Measurements from ENCODE around the gene PCDH9. TPM values are rescaled to one million over a fixed set of nuclear protein-coding genes. Genes with fewer than 3 reads are reported as not detected.

PCDH9 gene
- total and polyA plus RNA-seq, 10 of the 15 experiments (the other 5 are each of a cell fraction or from before 2014, with no cell fraction given), result 0.02 to 2.3 (median 0.05) TPM; not detected in 1

DNA sequence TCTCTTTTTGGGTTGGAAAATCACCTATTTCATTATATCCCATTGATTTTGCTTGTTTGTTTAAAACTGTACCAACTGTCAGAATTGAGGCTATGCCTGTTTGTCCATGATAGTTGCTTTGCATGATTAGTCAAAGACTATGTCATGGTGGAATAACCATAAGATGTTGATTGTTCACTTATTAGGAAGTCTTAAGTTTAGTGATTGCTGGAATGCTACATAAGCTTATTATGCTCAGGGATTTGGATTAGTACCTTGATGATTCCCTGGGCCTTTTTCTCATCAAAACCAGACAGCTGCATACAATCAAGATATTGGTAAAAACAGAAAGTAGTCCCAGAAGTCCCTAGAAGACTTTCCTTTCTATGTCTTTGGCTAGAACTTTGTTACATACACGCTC is 954.7 kb downstream of the PCDH9 start:
- Histone ChIP-seq H3K9ac (ENCODE audit: control insufficient read depth, insufficient read depth, low read length) (no peak overlapping the region), H3K4me3 (no peak overlapping the region), H3K4me2 (ENCODE audit: control insufficient read depth, insufficient read depth) (no peak overlapping the region), H3K27ac (ENCODE audit: control insufficient read depth, insufficient read depth) (no peak overlapping the region), H4K20me1 (ENCODE audit: control insufficient read depth, insufficient read depth) (no peaks in the 10 kb centered on the region), H3K9me3 (replicated peaks; ENCODE audit: control insufficient read depth, insufficient read depth, low read length) (no peaks in the 10 kb centered on the region; the same call in 2 of the 3 replicates), H2AFZ (ENCODE audit: control insufficient read depth, low read depth, low read length) (no peak overlapping the region), H3K27me3 (replicated peaks in 1 of 2; ENCODE audit: control insufficient read depth in 2 of 2, insufficient read depth in 2 of 2, low read length in 1 of 2) (no peaks in the 10 kb centered on the region), H3K79me2 (ENCODE audit: control insufficient read depth, insufficient read depth, low read length) (no peaks in the 10 kb centered on the region), H3K4me1 (ENCODE audit: control insufficient read depth, insufficient read depth, low read length) (no peaks in the 10 kb centered on the region), H3K36me3 (ENCODE audit: control insufficient read depth in 2 of 2, insufficient read depth in 2 of 2, low read length in 1 of 2) (no peaks in the 10 kb centered on the region)
- DNase-seq (ENCODE audit: low read depth, low spot score), result no peak
- WGBS (ENCODE audit: insufficient coverage, insufficient replicate concordance, low lambda C conversion rate, missing lambda C conversion rate), result 32% methylated on average over 1 of the region's 1 CpG
- in situ Hi-C loops (cut with MboI) (no loop called here), intact Hi-C loops (cut with micrococcal nuclease; ENCODE audit: unreplicated experiment) (no loop called here)
- POLR2A ChIA-PET, result no interaction called here
- no peak for FAIRE-seq
- BruUV-seq (replicated peaks), result no TSS peak
- TF ChIP-seq, protein P1, sequence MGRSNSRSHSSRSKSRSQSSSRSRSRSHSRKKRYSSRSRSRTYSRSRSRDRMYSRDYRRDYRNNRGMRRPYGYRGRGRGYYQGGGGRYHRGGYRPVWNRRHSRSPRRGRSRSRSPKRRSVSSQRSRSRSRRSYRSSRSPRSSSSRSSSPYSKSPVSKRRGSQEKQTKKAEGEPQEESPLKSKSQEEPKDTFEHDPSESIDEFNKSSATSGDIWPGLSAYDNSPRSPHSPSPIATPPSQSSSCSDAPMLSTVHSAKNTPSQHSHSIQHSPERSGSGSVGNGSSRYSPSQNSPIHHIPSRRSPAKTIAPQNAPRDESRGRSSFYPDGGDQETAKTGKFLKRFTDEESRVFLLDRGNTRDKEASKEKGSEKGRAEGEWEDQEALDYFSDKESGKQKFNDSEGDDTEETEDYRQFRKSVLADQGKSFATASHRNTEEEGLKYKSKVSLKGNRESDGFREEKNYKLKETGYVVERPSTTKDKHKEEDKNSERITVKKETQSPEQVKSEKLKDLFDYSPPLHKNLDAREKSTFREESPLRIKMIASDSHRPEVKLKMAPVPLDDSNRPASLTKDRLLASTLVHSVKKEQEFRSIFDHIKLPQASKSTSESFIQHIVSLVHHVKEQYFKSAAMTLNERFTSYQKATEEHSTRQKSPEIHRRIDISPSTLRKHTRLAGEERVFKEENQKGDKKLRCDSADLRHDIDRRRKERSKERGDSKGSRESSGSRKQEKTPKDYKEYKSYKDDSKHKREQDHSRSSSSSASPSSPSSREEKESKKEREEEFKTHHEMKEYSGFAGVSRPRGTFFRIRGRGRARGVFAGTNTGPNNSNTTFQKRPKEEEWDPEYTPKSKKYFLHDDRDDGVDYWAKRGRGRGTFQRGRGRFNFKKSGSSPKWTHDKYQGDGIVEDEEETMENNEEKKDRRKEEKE (IDR thresholded peaks at IDR 0.05), result no peak
- TF ChIP-seq GATAD2B (conservative IDR thresholded peaks at IDR 0.05; ENCODE audit: low read depth) (no peak), EZH2 (IDR thresholded peaks at IDR 0.05; ENCODE audit: borderline replicate concordance, control insufficient read depth, low read depth, low read length) (no peak), BACH1 (IDR thresholded peaks at IDR 0.05; ENCODE audit: borderline replicate concordance) (no peak), FOXK2 (IDR thresholded peaks at IDR 0.05) (no peak), KLF5 (IDR thresholded peaks at IDR 0.05; ENCODE audit: partially characterized antibody) (no peak)
- CTCF ChIA-PET, result interaction anchor here (0.6 kb wide), 1 partner anchor 52 kb away, joined by 4 read pairs; no protein-coding TSS in a partner anchor
- RAD21 ChIA-PET (ENCODE audit: unreplicated experiment), result no interaction called here
- ATAC-seq, result no peak
- SMC1A ChIA-PET (ENCODE audit: uncharacterized antibody, unreplicated experiment), result no interaction called here
